Mammary epithelial cell (primary cell): ENCODE measurements around the gene GPR132.

ENCODE experiments used
- CTCF ChIP-seq, 2 donors: IDR thresholded peaks in 1 of 2; conservative IDR thresholded peaks in 1 of 2; 2 replicates each; pipeline ENCODE4 v1.5.1; 2011 to 2012; ENCODE audit warnings: inconsistent platforms in 2 of 2, low read length in 2 of 2, mild to moderate bottlenecking in 2 of 2, control low read depth in 1 of 2, low read depth in 1 of 2; ENCODE audit not compliant: insufficient read depth in 1 of 2; ENCODE audit errors: extremely low read depth in 1 of 2
- EZH2 ChIP-seq: IDR thresholded peaks from 2 replicates; pipeline ENCODE4 v1.6.1; 2012; ENCODE audit warnings: low read length, inconsistent platforms, borderline replicate concordance

GRCh38 chr14:105025429-105025828 is 39.8 kb downstream of the GPR132 start:
- TF ChIP-seq CTCF (conservative IDR thresholded peaks at IDR 0.05 in 1 of 2, IDR thresholded peaks at IDR 0.05 in 1 of 2; ENCODE audit: extremely low read depth in 1 of 2, insufficient read depth in 1 of 2, low read depth in 1 of 2, low read length in 2 of 2) (no peak), EZH2 (no peak)
